Measurements from ENCODE around the gene KLRB1.
"Not testable (repeated sequence)": the region's sequence is repeated elsewhere in the genome, so short reads cannot be mapped to it uniquely, and the experiment has no call there.

Gene KLRB1

GRCh38 chr12:9607716-9608115 is at the start of gene KLRB1:
Gene KLRB1, minus strand, starts transcription at chr12:9607916. Its CDS starts 77 bp downstream, at chr12:9607839.
- DNase-seq (ENCODE audit: low spot score) = no peak

GRCh38 chr12:9651265-9651729 is 43.6 kb upstream of the KLRB1 start:
- DNase-seq (ENCODE audit: low spot score) = peak; percentile 24

GRCh38 chr12:9650151-9650576 is 42.4 kb upstream of the KLRB1 start:
- no peak for DNase-seq (ENCODE audit: low spot score)

- no peak for DNase-seq (ENCODE audit: low spot score)
Observed at GRCh38 chr12:9649532-9649940, 41.8 kb upstream of the KLRB1 start.

GRCh38 chr12:9648701-9649531 is 41.2 kb upstream of the KLRB1 start:
- DNase-seq (ENCODE audit: low spot score) = no peak

- DNase-seq (ENCODE audit: low spot score) = peak; percentile 95
Observed at GRCh38 chr12:9647825-9648700, 40.3 kb upstream of the KLRB1 start.

- no peak for DNase-seq (ENCODE audit: low spot score)
Observed at GRCh38 chr12:9646794-9647781, 39.4 kb upstream of the KLRB1 start.

- DNase-seq (ENCODE audit: low spot score) = not testable (repeated sequence)
Observed at GRCh38 chr12:9644985-9645551, 37.4 kb upstream of the KLRB1 start.

GRCh38 chr12:9643266-9643660 is 35.5 kb upstream of the KLRB1 start:
- DNase-seq (ENCODE audit: low spot score) = no peak

- DNase-seq (ENCODE audit: low spot score) = no peak
Observed at GRCh38 chr12:9642606-9643265, 35.0 kb upstream of the KLRB1 start.

- DNase-seq (ENCODE audit: low spot score) = no peak
Observed at GRCh38 chr12:9640024-9640423, 32.3 kb upstream of the KLRB1 start.

- no peak for DNase-seq (ENCODE audit: low spot score)
Observed at GRCh38 chr12:9636851-9637206, 29.1 kb upstream of the KLRB1 start.

- DNase-seq (ENCODE audit: low spot score) = no peak
Observed at GRCh38 chr12:9636150-9636850, 28.6 kb upstream of the KLRB1 start.

GRCh38 chr12:9634969-9635754 is 27.4 kb upstream of the KLRB1 start:
- no peak for DNase-seq (ENCODE audit: low spot score)

- DNase-seq (ENCODE audit: low spot score) = peak; percentile 55
Observed at GRCh38 chr12:9634177-9634803, 26.6 kb upstream of the KLRB1 start.

GRCh38 chr12:9632766-9633165 is 25.1 kb upstream of the KLRB1 start:
- no peak for DNase-seq (ENCODE audit: low spot score)

- DNase-seq (ENCODE audit: low spot score) = no peak
Observed at GRCh38 chr12:9626821-9627220, 19.1 kb upstream of the KLRB1 start.

GRCh38 chr12:9626291-9626690 is 18.6 kb upstream of the KLRB1 start:
- no peak for DNase-seq (ENCODE audit: low spot score)

- no peak for DNase-seq (ENCODE audit: low spot score)
Observed at GRCh38 chr12:9625019-9625418, 17.3 kb upstream of the KLRB1 start.
